Mesenchymal stem cell (in vitro differentiated cells and primary cell): Measurements from ENCODE around the gene TMEM59L. TPM values are rescaled to one million over a fixed set of nuclear protein-coding genes. Genes with fewer than 3 reads are reported as not detected.

ENCODE experiments used
- DNase-seq: peaks from one replicate; pipeline ENCODE4 v3.0.0-alpha.2; 2013
- H2AFZ ChIP-seq: one replicate; pipeline ENCODE4 v1.6.1; 2013; ENCODE audit warnings: low read depth, mild to moderate bottlenecking, control low read depth, inconsistent platforms, low read length, moderate library complexity
- H2AK5ac ChIP-seq: 2 replicates; pipeline ENCODE4 v1.6.1; 2013; ENCODE audit warnings: low read length, moderate library complexity, mild to moderate bottlenecking, inconsistent platforms; ENCODE audit not compliant: severe bottlenecking
- H2BK120ac ChIP-seq: one replicate; pipeline ENCODE4 v1.6.1; 2013; ENCODE audit warnings: low read depth, mild to moderate bottlenecking, inconsistent platforms, low read length, moderate library complexity
- H2BK12ac ChIP-seq, 2 experiments: one replicate each; pipeline ENCODE4 v1.6.1; 2013; ENCODE audit warnings: inconsistent platforms in 2 of 2, low read length in 2 of 2, mild to moderate bottlenecking in 2 of 2, moderate library complexity in 2 of 2, control low read depth in 1 of 2
- H2BK15ac ChIP-seq: one replicate; pipeline ENCODE4 v1.6.1; 2013; ENCODE audit warnings: mild to moderate bottlenecking, low read depth, inconsistent platforms; ENCODE audit not compliant: poor library complexity, severe bottlenecking
- H2BK5ac ChIP-seq: 2 replicates; pipeline ENCODE4 v1.6.1; 2013; ENCODE audit warnings: low read depth, mild to moderate bottlenecking, low read length, control low read depth, inconsistent platforms; ENCODE audit not compliant: poor library complexity, severe bottlenecking
- H3K14ac ChIP-seq, 2 experiments: one replicate each; pipeline ENCODE4 v1.6.1; 2013; ENCODE audit warnings: inconsistent platforms in 2 of 2, low read length in 2 of 2, control low read depth in 1 of 2, mild to moderate bottlenecking in 1 of 2, moderate library complexity in 1 of 2
- H3K18ac ChIP-seq, 2 experiments: one replicate each; pipeline ENCODE4 v1.6.1; 2013; ENCODE audit warnings: inconsistent platforms in 2 of 2, low read length in 2 of 2, control low read depth in 1 of 2, low read depth in 1 of 2, mild to moderate bottlenecking in 1 of 2
- H3K23ac ChIP-seq, 2 experiments: one replicate each; pipeline ENCODE4 v1.6.1; 2013; ENCODE audit warnings: inconsistent platforms in 2 of 2, low read length in 2 of 2, mild to moderate bottlenecking in 2 of 2, moderate library complexity in 2 of 2, control low read depth in 1 of 2
- H3K27ac ChIP-seq: 2 replicates; pipeline ENCODE4 v1.5.1; 2013; ENCODE audit warnings: mild to moderate bottlenecking, moderate library complexity, low read length, control low read depth, inconsistent platforms; ENCODE audit not compliant: poor library complexity, severe bottlenecking
- H3K27me3 ChIP-seq, 2 experiments: 2 replicates each; pipeline versions ENCODE4 v1.6.1 to v1.7.0; 2013; ENCODE audit warnings: low read length in 2 of 2, mild to moderate bottlenecking in 2 of 2, moderate library complexity in 2 of 2, control low read depth in 1 of 2, inconsistent platforms in 1 of 2; ENCODE audit not compliant: control insufficient read depth in 1 of 2, insufficient read depth in 1 of 2
- H3K36me3 ChIP-seq, 2 experiments: 2 replicates each; pipeline versions ENCODE4 v1.6.1 to v1.7.0; 2013; ENCODE audit warnings: low read length in 2 of 2, control low read depth in 1 of 2, inconsistent platforms in 1 of 2, low read depth in 1 of 2, mild to moderate bottlenecking in 1 of 2; ENCODE audit not compliant: insufficient read depth in 2 of 2, control insufficient read depth in 1 of 2
- H3K4ac ChIP-seq, 2 experiments: one replicate each; pipeline ENCODE4 v1.6.1; 2013; ENCODE audit warnings: inconsistent platforms in 2 of 2, low read length in 2 of 2, mild to moderate bottlenecking in 2 of 2, moderate library complexity in 2 of 2, control low read depth in 1 of 2, low read depth in 1 of 2
- H3K4me1 ChIP-seq: 2 replicates; pipeline ENCODE4 v1.6.1; 2013; ENCODE audit warnings: low read depth, low read length, control low read depth; ENCODE audit not compliant: control insufficient read depth, insufficient read depth
- H3K4me2 ChIP-seq: 2 replicates; pipeline ENCODE4 v1.6.1; 2013; ENCODE audit warnings: low read length, mild to moderate bottlenecking, inconsistent platforms; ENCODE audit not compliant: poor library complexity, severe bottlenecking
- H3K4me3 ChIP-seq, 2 experiments: 2 replicates each; pipeline versions ENCODE4 v1.5.1 to v1.7.0; 2013; ENCODE audit warnings: low read length in 2 of 2, mild to moderate bottlenecking in 2 of 2, control low read depth in 1 of 2, low read depth in 1 of 2; ENCODE audit not compliant: insufficient read depth in 1 of 2
- H3K79me1 ChIP-seq: replicated peaks from 2 replicates; pipeline ENCODE4 v1.6.1; 2013; ENCODE audit warnings: mild to moderate bottlenecking, control low read depth, low read length, inconsistent platforms; ENCODE audit not compliant: poor library complexity, severe bottlenecking
- H3K9ac ChIP-seq: 2 replicates; pipeline ENCODE4 v1.7.0; 2013; ENCODE audit warnings: mild to moderate bottlenecking, low read length, moderate library complexity
- H3K9me3 ChIP-seq: 2 replicates; pipeline ENCODE4 v1.7.0; 2013; ENCODE audit warnings: mild to moderate bottlenecking, low read length; ENCODE audit not compliant: control insufficient read depth
- H4K8ac ChIP-seq: one replicate; pipeline ENCODE4 v1.6.1; 2013; ENCODE audit warnings: inconsistent platforms, mild to moderate bottlenecking, low read length, moderate library complexity
- H4K91ac ChIP-seq: one replicate; pipeline ENCODE4 v1.6.1; 2013; ENCODE audit warnings: mild to moderate bottlenecking, low read length, inconsistent platforms
- WGBS: methylation state at CpG from one replicate; pipeline ENCODE4 v1.1.7; 2013; ENCODE audit warnings: mixed read lengths; 5-methylcytosine and 5-hydroxymethylcytosine counted together
- small RNA-seq: library from polyadenylated mRNA; stranded (forward); fragments of <200 nt; extraction: miRNeasy Mini kit (QIAGEN cat#:217004); gene quantifications from one replicate; pipeline ENCODE3, GENCODE V24; 2013; ENCODE audit warnings: low read depth

TMEM59L gene

DNA sequence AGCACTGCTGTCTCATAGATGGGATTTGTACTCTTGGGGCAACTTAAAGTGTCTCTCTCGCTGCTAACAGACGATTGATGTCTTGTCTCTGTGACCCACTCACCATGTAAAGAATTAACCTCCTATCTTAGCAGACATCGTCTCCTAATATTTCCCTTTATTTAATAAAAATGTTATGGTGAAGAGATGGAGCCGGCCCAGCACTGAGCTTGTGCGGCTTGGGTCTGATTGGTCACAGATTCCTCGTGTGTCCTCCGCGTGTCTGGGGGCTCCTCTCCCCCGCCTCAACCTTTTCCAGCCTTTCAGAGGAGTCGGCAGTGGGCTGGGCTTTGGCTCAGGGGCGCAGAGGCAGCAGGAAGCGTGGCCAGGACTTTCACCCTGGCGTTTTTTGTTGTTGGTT, 57.6 kb downstream of the TMEM59L start:
- H3K14ac ChIP-seq: no peak overlapping the region
- no peak overlapping the region for H3K27ac ChIP-seq
- no peak overlapping the region for H3K23ac ChIP-seq
- H3K36me3 ChIP-seq: peaks cover 13 to 45% of the 10 kb centered on the region in 2 experiments
- H2BK120ac ChIP-seq: no peak overlapping the region
- H2BK5ac ChIP-seq: no peak overlapping the region
- H3K9ac ChIP-seq: no peak overlapping the region
- peaks cover 3% of the 10 kb centered on the region for H3K79me1 ChIP-seq
- no peak overlapping the region for H2AK5ac ChIP-seq
- H3K4ac ChIP-seq: no peak overlapping the region
- H3K27me3 ChIP-seq: no peaks in the 10 kb centered on the region
- H2BK12ac ChIP-seq: no peak overlapping the region
- H3K18ac ChIP-seq: no peak overlapping the region
- no peak overlapping the region for H2AFZ ChIP-seq
- no peak overlapping the region for H4K8ac ChIP-seq
- no peak overlapping the region for H3K4me2 ChIP-seq
- 94% methylated on average over 13 of the region's 13 CpGs for WGBS
- no peak overlapping the region for H4K91ac ChIP-seq
- H2BK15ac ChIP-seq: no peak overlapping the region
- DNase-seq: no peak
- peaks cover 11% of the 10 kb centered on the region for H3K4me1 ChIP-seq
- H3K9me3 ChIP-seq: no peaks in the 10 kb centered on the region
- H3K4me3 ChIP-seq: no peak overlapping the region

Small RNA genes within 50 kb of the gene (small RNA-seq; reads per million reads assigned to genes)
- not detected for gene RN7SL155P
